Neural crest cell (in vitro differentiated cells): ENCODE results near the gene CEBPG. TPM values are rescaled to one million over a fixed set of nuclear protein-coding genes. Genes with fewer than 3 reads are reported as not detected.

Experiments
- DNase-seq: peaks from one replicate; pipeline ENCODE4 v3.0.0; 2021; ENCODE audit warnings: low read depth, mixed read lengths, low spot score
- H3K27ac Mint-ChIP-seq: one replicate; pipeline ENCODE4 v1.8.0; 2021; ENCODE audit warnings: mild to moderate bottlenecking, mixed read lengths; ENCODE audit not compliant: unreplicated experiment
- H3K27me3 Mint-ChIP-seq: 2 replicates; pipeline ENCODE4 v1.8.0; 2021; ENCODE audit warnings: low read depth, mild to moderate bottlenecking, mixed read lengths
- H3K36me3 Mint-ChIP-seq: 2 replicates; pipeline ENCODE4 v1.8.0; 2021; ENCODE audit warnings: low read depth, mild to moderate bottlenecking, mixed read lengths
- H3K4me1 Mint-ChIP-seq: 2 replicates; pipeline ENCODE4 v1.8.0; 2021; ENCODE audit warnings: mixed read lengths
- H3K4me3 Mint-ChIP-seq: one replicate; pipeline ENCODE4 v1.8.0; 2021; ENCODE audit warnings: mild to moderate bottlenecking, mixed read lengths
- H3K9me3 Mint-ChIP-seq: 2 replicates; pipeline ENCODE4 v1.8.0; 2021; ENCODE audit warnings: mixed read lengths
- CTCF ChIP-seq: fragments of 200-600 bp; sonication (generic); conservative IDR thresholded peaks from 2 replicates; pipeline ENCODE4 v1.5.0; 2021; ENCODE audit warnings: antibody characterized with exemption, mild to moderate bottlenecking
- total RNA-seq: library from RNA; stranded (reverse); gene quantifications from 2 replicates; pipeline ENCODE4 v1.2.1, GENCODE V29; 2021

CEBPG gene
- total RNA-seq, 1 donor from 2014 or later: 41.9 TPM

DNA sequence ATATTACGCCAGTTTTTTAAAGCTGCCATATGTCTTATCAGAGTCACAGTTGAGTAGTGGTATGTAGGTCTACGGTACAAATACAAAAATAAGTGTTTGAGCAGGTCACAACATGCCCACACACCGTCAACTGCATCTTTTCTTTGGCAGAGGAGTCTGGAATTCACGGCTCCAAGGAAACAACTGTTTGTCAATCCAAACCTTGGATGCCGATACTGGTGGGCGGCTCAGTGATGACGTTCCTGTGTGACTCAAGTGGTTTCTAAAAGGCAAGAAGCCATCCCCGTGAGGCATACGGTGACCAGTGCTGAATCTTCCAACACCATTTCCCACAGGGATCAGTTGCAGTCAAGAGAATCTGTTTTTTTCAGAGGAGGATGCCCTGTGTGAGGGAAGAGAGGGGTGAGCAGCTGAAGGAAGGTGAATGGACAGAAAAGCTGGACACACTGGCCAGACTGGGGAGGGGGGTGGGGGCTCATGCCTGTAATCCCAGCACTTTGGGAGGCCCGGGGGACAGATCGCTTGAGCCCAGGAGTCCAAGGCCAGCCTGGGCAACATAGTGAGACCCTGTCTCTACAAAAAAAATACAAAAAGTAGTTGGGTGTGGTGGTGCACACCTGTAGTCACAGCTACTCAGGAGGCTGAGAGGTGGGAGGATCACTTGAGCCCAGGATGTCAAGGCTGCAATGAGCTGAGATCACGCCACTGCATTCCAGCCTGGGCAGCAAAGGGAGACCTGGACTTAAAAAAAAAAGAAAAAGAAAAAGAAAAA is 22.8 kb upstream of the CEBPG start:
- Mint-ChIP-seq H3K9me3 (peaks cover 5% of the 10 kb centered on the region), H3K27ac (no peak overlapping the region), H3K36me3 (peaks cover 3% of the 10 kb centered on the region), H3K27me3 (peaks cover 53% of the 10 kb centered on the region), H3K4me3 (no peak overlapping the region), H3K4me1 (no peaks in the 10 kb centered on the region)
- no peak for TF ChIP-seq CTCF
- DNase-seq: no peak

DNA sequence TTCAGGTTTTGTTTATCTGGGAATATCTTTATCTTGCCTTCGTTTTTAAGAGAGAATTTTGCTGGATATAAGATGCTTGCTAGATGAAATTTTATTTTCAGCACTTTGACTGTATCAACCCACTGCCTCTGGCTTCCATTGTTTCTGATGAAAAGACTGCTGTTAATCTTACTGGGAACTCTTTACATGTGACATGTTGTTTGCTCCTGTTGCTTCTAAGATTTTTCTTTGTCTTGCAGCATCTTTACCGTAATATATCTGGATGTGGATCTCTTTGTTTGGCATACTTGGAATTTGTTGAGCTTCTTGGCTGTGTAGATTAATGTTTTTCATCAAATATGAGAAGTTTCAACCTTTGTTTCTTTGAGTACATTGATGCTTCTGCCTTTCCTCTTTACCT is 18.0 kb upstream of the CEBPG start:
- Mint-ChIP-seq H3K4me1 (no peaks in the 10 kb centered on the region), H3K27ac (no peak overlapping the region), H3K4me3 (no peak overlapping the region), H3K9me3 (peaks cover 7% of the 10 kb centered on the region), H3K27me3 (peaks cover 19% of the 10 kb centered on the region), H3K36me3 (peaks cover 3% of the 10 kb centered on the region)
- no peak for TF ChIP-seq CTCF
- no peak for DNase-seq

GRCh38 chr19:33357556-33357955 is 16.0 kb upstream of the CEBPG start:
- no peak overlapping the region for H3K4me3 Mint-ChIP-seq
- H3K27me3 Mint-ChIP-seq: peaks cover 11% of the 10 kb centered on the region
- peaks cover 7% of the 10 kb centered on the region for H3K9me3 Mint-ChIP-seq
- H3K4me1 Mint-ChIP-seq: no peaks in the 10 kb centered on the region
- H3K36me3 Mint-ChIP-seq: peaks cover 3% of the 10 kb centered on the region
- DNase-seq: no peak
- H3K27ac Mint-ChIP-seq: no peak overlapping the region
- TF ChIP-seq CTCF: no peak

GRCh38 chr19:33358408-33358807 is 15.1 kb upstream of the CEBPG start:
- H3K4me3 Mint-ChIP-seq: no peak overlapping the region
- peaks cover 11% of the 10 kb centered on the region for H3K27me3 Mint-ChIP-seq

DNA sequence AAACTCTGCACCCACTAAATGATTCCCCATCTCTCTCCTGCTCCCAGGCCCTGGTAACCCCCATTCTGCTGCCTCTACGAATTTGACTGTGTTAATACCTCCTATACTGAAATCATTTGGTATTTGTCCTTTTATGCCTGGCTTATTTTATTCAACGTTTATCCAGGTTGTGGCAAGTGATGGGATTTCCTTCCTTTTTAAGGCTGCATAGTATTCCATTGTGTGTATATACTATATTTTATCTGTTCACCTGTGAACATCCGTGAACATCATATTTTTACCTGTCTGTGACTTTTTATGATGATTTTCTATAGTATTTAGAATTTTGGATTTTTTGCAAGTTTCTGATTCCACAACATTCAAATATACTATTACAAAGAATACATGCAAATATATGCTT is 13.9 kb upstream of the CEBPG start:
- no peak overlapping the region for H3K27ac Mint-ChIP-seq
- H3K36me3 Mint-ChIP-seq: peaks cover 3% of the 10 kb centered on the region
- peaks cover 7% of the 10 kb centered on the region for H3K9me3 Mint-ChIP-seq
- H3K4me3 Mint-ChIP-seq: no peak overlapping the region
- no peaks in the 10 kb centered on the region for H3K4me1 Mint-ChIP-seq
- peaks cover 17% of the 10 kb centered on the region for H3K27me3 Mint-ChIP-seq
- DNase-seq: no peak
- no peak for TF ChIP-seq CTCF

More at GRCh38 chr19:33358408-33358807, 15.1 kb upstream of the CEBPG start:
- no peak for DNase-seq
- Mint-ChIP-seq H3K4me1 (no peaks in the 10 kb centered on the region), H3K36me3 (peaks cover 3% of the 10 kb centered on the region), H3K27ac (no peak overlapping the region), H3K9me3 (peaks cover 7% of the 10 kb centered on the region)
- TF ChIP-seq CTCF: no peak
